Endodermal cell (in vitro differentiated cells): ENCODE data around the gene ZC3H18. TPM values are rescaled to one million over a fixed set of nuclear protein-coding genes. Genes with fewer than 3 reads are reported as not detected.
A peak's percentile ranks its signal among the peaks of the same experiment; 100 is the strongest.

Experiments used
- DNase-seq: peaks from one replicate; pipeline ENCODE4 v3.0.0-alpha.2; 2017
- H3K27ac ChIP-seq: 2 replicates; pipeline ENCODE4 v1.5.1; 2013; ENCODE audit warnings: mild to moderate bottlenecking, low read depth, low read length, moderate library complexity
- H3K27me3 ChIP-seq: 2 replicates; pipeline ENCODE4 v1.6.1; 2013; ENCODE audit warnings: mild to moderate bottlenecking, low read length, moderate library complexity; ENCODE audit not compliant: insufficient read depth, control insufficient read depth, poor library complexity, severe bottlenecking
- H3K36me3 ChIP-seq: 2 replicates; pipeline ENCODE4 v1.7.0; 2013; ENCODE audit warnings: mild to moderate bottlenecking, low read length, moderate library complexity; ENCODE audit not compliant: control insufficient read depth, insufficient read depth
- H3K4me1 ChIP-seq: one replicate; pipeline ENCODE4 v1.7.0; 2013; ENCODE audit warnings: low read length; ENCODE audit not compliant: control insufficient read depth, insufficient read depth
- H3K4me3 ChIP-seq: 2 replicates; pipeline ENCODE4 v1.5.1; 2013; ENCODE audit warnings: mild to moderate bottlenecking, low read length, moderate library complexity
- H3K9ac ChIP-seq: 2 replicates; pipeline ENCODE4 v1.6.1; 2013; ENCODE audit warnings: mild to moderate bottlenecking, low read length, moderate library complexity; ENCODE audit not compliant: poor library complexity, severe bottlenecking; ENCODE audit errors: extremely low read depth
- H3K9me3 ChIP-seq: 2 replicates; pipeline ENCODE4 v1.6.1; 2013; ENCODE audit warnings: mild to moderate bottlenecking, low read length, moderate library complexity; ENCODE audit not compliant: control insufficient read depth
- H3K27ac Mint-ChIP-seq: 2 replicates; pipeline ENCODE4 v1.8.0; 2020; ENCODE audit warnings: mixed read lengths
- H3K27me3 Mint-ChIP-seq: 2 replicates; pipeline ENCODE4 v1.8.0; 2021; ENCODE audit warnings: mild to moderate bottlenecking, mixed read lengths; ENCODE audit not compliant: insufficient read depth
- H3K36me3 Mint-ChIP-seq: 2 replicates; pipeline ENCODE4 v1.8.0; 2020; ENCODE audit warnings: low read depth, mixed read lengths
- H3K4me1 Mint-ChIP-seq: 2 replicates; pipeline ENCODE4 v1.8.0; 2020; ENCODE audit warnings: mixed read lengths
- H3K4me3 Mint-ChIP-seq: 2 replicates; pipeline ENCODE4 v1.8.0; 2020; ENCODE audit warnings: mild to moderate bottlenecking, moderate library complexity, mixed read lengths
- H3K9me3 Mint-ChIP-seq: 2 replicates; pipeline ENCODE4 v1.8.0; 2020; ENCODE audit warnings: mild to moderate bottlenecking, mixed read lengths
- WGBS, 2 experiments: methylation state at CpG; one replicate each; pipeline versions ENCODE4 v1.1.5 to v1.1.7; 2013; ENCODE audit warnings: missing lambda C conversion rate in 2 of 2, mixed read lengths in 1 of 2; ENCODE audit not compliant: insufficient coverage in 1 of 2, insufficient read length in 1 of 2; 5-methylcytosine and 5-hydroxymethylcytosine counted together
- total RNA-seq, 2 donors: library from RNA; stranded (reverse); fragmentation: NEBNext Ultra II Directional in 1 of 2; extraction: Animal tissue kit (Norgen Biotek cat#: 25700) in 1 of 2; gene quantifications; 2 replicates in 1 of 2; 3 replicates in 1 of 2; pipeline ENCODE4 v1.2.1, GENCODE V29; 2021
- TF ChIP-seq, protein P1 (sequence below): fragments of 200-600 bp; sonication (generic); conservative IDR thresholded peaks from 2 replicates; pipeline ENCODE4 v1.5.0; 2021; ENCODE audit warnings: antibody characterized with exemption, mild to moderate bottlenecking

ZC3H18 gene
- total RNA-seq, 2 donors from 2014 or later: 75.4 to 76.6 TPM

DNA sequence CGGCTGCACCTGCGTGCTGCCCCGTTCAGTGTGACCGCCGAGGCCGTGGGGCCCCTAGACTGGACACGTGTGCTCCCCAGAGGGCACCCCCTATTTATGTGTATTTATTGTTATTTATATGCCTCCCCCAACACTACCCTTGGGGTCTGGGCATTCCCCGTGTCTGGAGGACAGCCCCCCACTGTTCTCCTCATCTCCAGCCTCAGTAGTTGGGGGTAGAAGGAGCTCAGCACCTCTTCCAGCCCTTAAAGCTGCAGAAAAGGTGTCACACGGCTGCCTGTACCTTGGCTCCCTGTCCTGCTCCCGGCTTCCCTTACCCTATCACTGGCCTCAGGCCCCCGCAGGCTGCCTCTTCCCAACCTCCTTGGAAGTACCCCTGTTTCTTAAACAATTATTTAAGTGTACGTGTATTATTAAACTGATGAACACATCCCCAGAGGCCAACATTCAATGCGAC is 69.9 kb downstream of the ZC3H18 start:
- no peak overlapping the region for H3K4me3 ChIP-seq

DNA sequence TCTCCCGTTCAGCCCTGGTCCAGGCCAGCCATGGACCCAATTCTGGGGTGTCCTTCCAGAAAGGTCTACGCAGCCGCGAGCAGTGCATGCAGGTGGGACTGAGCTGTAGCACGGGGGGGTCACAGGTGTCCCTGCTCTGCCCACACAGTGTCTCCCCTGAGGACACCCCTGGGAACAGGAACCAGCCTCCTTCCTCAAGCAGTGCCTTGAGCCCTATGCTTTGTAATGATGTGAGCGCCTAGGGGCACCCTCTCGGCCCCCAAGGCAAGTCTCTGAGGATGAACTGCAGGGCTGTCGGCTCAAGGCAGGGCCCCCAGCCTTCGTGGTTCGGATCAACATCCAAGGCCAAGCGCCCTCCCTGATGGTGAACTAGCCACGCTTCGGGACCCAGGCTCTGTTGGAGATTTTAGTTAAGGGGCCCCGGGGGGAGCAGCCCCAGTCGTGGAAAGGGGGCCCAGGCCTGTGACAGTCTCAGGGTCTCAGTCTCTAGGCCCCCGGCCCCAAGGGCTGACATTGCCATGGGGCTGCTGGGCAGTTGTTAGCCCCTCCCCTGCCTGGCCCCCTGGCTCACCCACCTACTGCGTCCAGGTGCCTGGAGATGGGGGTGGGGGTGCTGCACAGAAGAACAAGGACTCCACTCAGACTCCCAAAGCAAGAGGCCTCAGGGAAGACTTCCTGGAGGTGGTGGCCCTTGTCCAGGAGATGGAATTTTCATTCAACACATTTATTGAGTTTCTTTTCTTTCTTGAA is 70.5 kb downstream of the ZC3H18 start:
- H3K9me3 Mint-ChIP-seq: no peaks in the 10 kb centered on the region
- H3K4me3 Mint-ChIP-seq: no peak overlapping the region

More for the DNA sequence above, 69.9 kb downstream of the ZC3H18 start:
- peaks cover 11% of the 10 kb centered on the region for H3K27me3 ChIP-seq
- H3K27ac Mint-ChIP-seq: no peak overlapping the region
- H3K4me3 Mint-ChIP-seq: no peak overlapping the region
- H3K27ac ChIP-seq: no peak overlapping the region
- TF ChIP-seq, protein P1, sequence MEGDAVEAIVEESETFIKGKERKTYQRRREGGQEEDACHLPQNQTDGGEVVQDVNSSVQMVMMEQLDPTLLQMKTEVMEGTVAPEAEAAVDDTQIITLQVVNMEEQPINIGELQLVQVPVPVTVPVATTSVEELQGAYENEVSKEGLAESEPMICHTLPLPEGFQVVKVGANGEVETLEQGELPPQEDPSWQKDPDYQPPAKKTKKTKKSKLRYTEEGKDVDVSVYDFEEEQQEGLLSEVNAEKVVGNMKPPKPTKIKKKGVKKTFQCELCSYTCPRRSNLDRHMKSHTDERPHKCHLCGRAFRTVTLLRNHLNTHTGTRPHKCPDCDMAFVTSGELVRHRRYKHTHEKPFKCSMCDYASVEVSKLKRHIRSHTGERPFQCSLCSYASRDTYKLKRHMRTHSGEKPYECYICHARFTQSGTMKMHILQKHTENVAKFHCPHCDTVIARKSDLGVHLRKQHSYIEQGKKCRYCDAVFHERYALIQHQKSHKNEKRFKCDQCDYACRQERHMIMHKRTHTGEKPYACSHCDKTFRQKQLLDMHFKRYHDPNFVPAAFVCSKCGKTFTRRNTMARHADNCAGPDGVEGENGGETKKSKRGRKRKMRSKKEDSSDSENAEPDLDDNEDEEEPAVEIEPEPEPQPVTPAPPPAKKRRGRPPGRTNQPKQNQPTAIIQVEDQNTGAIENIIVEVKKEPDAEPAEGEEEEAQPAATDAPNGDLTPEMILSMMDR: no peak
- no peaks in the 10 kb centered on the region for H3K9me3 Mint-ChIP-seq
- H3K36me3 ChIP-seq: peaks cover 3% of the 10 kb centered on the region
- H3K27me3 Mint-ChIP-seq: peaks cover 26% of the 10 kb centered on the region
- no peak overlapping the region for H3K9ac ChIP-seq
- H3K4me1 ChIP-seq: no peaks in the 10 kb centered on the region
- peaks cover 9% of the 10 kb centered on the region for H3K36me3 Mint-ChIP-seq
- no peak for DNase-seq
- H3K9me3 ChIP-seq: no peaks in the 10 kb centered on the region
- H3K4me1 Mint-ChIP-seq: no peaks in the 10 kb centered on the region
- 89 to 100% methylated on average over 2 to 11 of the region's 13 CpGs for WGBS, 2 experiments

DNA sequence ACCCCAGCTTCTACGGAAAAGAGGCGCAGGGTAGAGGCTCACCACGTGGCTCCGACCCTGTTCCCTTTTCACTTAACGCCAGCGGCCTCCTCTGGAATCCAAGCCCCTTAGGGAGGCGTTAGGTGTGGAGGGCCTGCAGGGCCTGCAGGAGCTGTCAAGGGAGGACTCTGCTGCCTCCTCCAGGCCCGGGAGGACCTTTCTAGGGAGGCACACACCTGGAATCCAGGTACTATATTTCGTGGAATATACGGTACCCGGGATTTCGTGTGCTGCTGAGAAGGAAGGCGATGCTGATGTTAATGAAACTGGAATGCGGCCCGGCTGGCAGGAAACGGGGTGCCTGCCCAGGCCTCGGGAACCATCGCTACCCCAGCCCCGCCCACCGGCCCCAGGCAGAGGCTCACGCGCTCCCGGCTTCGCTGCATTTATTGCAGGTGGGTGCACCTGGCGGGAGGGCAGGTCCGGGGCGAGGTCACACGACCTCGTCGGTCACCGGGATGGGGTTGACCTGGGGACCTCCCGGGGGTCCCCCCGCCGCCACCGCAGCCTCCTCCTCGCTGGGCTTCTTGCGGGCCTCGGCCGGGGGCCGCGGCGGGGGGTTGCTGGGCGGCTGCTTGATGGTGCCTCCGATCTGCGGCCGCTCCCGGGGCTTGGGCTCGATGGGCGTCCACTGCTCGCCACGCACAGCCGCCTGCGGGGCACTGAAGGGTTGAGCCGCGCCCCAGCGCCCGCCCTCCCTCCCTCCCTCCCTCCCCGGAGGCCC is 72.9 kb downstream of the ZC3H18 start:
- Mint-ChIP-seq H3K27me3 (peaks cover 9% of the 10 kb centered on the region), H3K4me1 (no peaks in the 10 kb centered on the region), H3K9me3 (no peaks in the 10 kb centered on the region), H3K36me3 (peaks cover 13% of the 10 kb centered on the region), H3K27ac (no peak overlapping the region), H3K4me3 (no peak overlapping the region)
- TF ChIP-seq, protein P1: peak; percentile 22
- Histone ChIP-seq H3K27me3 (no peaks in the 10 kb centered on the region), H3K36me3 (peaks cover 3% of the 10 kb centered on the region), H3K9me3 (no peaks in the 10 kb centered on the region), H3K9ac (no peak overlapping the region), H3K4me3 (no peak overlapping the region), H3K4me1 (no peaks in the 10 kb centered on the region), H3K27ac (no peak overlapping the region)
- no peak for DNase-seq
- WGBS, 2 experiments: 94% methylated on average over 33 to 53 of the region's 58 CpGs

More for the DNA sequence above, 70.5 kb downstream of the ZC3H18 start:
- 92 to 95% methylated on average over 15 to 17 of the region's 17 CpGs for WGBS, 2 experiments
- no peak overlapping the region for H3K9ac ChIP-seq
- no peaks in the 10 kb centered on the region for H3K4me1 Mint-ChIP-seq
- peaks cover 3% of the 10 kb centered on the region for H3K36me3 ChIP-seq
- no peaks in the 10 kb centered on the region for H3K4me1 ChIP-seq
- no peak overlapping the region for H3K27ac Mint-ChIP-seq
- DNase-seq: no peak
- peaks cover 5% of the 10 kb centered on the region for H3K27me3 ChIP-seq
- no peak overlapping the region for H3K4me3 ChIP-seq
- peaks cover 13% of the 10 kb centered on the region for H3K36me3 Mint-ChIP-seq
- no peaks in the 10 kb centered on the region for H3K9me3 ChIP-seq
- no peak overlapping the region for H3K27ac ChIP-seq
- H3K27me3 Mint-ChIP-seq: peaks cover 23% of the 10 kb centered on the region
- TF ChIP-seq, protein P1: no peak
